K562 (cell line): ENCODE results near the gene SIRT3. TPM values are rescaled to one million over a fixed set of nuclear protein-coding genes. Genes with fewer than 3 reads are reported as not detected.

Source experiments
- FOXK2 ChIP-seq, 2 experiments: fragments of 450-650 bp; IDR thresholded peaks in 1 of 2; conservative IDR thresholded peaks in 1 of 2; 2 replicates each; pipeline ENCODE4 v1.6.1; 2016; ENCODE audit warnings: low read depth in 2 of 2, mild to moderate bottlenecking in 1 of 2
- HNRNPK ChIP-seq: fragments of 200-400 bp; formaldehyde crosslinking; IDR thresholded peaks from one replicate; pipeline ENCODE4 v1.6.1; 2018; ENCODE audit warnings: mild to moderate bottlenecking, low read depth, low read length; ENCODE audit not compliant: poor library complexity, severe bottlenecking
- MAZ ChIP-seq, 2 experiments: fragments of 450-650 bp in 1 of 2; sonication (generic) in 1 of 2; formaldehyde crosslinking; IDR thresholded peaks in 1 of 2; conservative IDR thresholded peaks in 1 of 2; 2 replicates each; pipeline versions ENCODE4 v1.4.0 to v1.5.0; 2020; ENCODE audit warnings: mild to moderate bottlenecking in 1 of 2, missing genetic modification reagents in 1 of 2
- NCOA1 ChIP-seq: fragments of 450-650 bp; IDR thresholded peaks from 2 replicates; pipeline ENCODE4 v1.6.1; 2016; ENCODE audit warnings: low read depth
- TSHZ1 ChIP-seq: fragments of 250-450 bp; sonication (Bioruptor Pico); IDR thresholded peaks from 2 replicates; pipeline ENCODE4 v1.4.0; 2020; ENCODE audit warnings: mild to moderate bottlenecking, moderate library complexity
- polyA plus RNA-seq, 8 experiments: library from polyadenylated mRNA; depleted of rRNA in 4 of 8; stranded (reverse) in 5 of 8; unstranded in 3 of 8; fragments of >200 nt; fragmentation: Nextera tagmentation in 2 of 8; fragmentation: Illumina TruSeq in 1 of 8; extraction: Ambion mirVana in 2 of 8; extraction: Trizol in 1 of 8; gene quantifications; 2 replicates each; pipeline versions ENCODE4 v1.2.1 to v1.2.3, GENCODE V29; 2011 to 2014; ENCODE audit warnings: inconsistent platforms in 1 of 8, missing spikeins in 1 of 8
- total RNA-seq, 7 experiments: library from RNA; depleted of rRNA in 6 of 7; stranded (reverse); fragments of >200 nt in 6 of 7; fragmentation: Illumina TruSeq in 2 of 7; extraction: Trizol in 2 of 7; gene quantifications; 2 replicates each; pipeline versions ENCODE4 v1.2.1 to v1.2.3, GENCODE V29; 2011 to 2021; ENCODE audit warnings: low replicate concordance in 1 of 7
- TF ChIP-seq, protein P1 (sequence below): fragments of 450-650 bp; IDR thresholded peaks from 2 replicates; pipeline ENCODE4 v1.6.1; 2016; ENCODE audit warnings: mild to moderate bottlenecking, moderate library complexity
- TF ChIP-seq, protein P2 (sequence below): sonication (generic); formaldehyde crosslinking; IDR thresholded peaks from 2 replicates; pipeline ENCODE4 v1.8.0; 2022; ENCODE audit warnings: mild to moderate bottlenecking, missing genetic modification reagents
- TF ChIP-seq, protein P3 (sequence below), 2 experiments: fragments of 450-650 bp in 1 of 2; sonication (generic) in 1 of 2; formaldehyde crosslinking; conservative IDR thresholded peaks; 2 replicates each; pipeline versions ENCODE4 v1.4.0 to v1.8.1; 2020 to 2022; ENCODE audit warnings: mild to moderate bottlenecking in 1 of 2, missing genetic modification reagents in 1 of 2

The SIRT3 gene
- total and polyA plus RNA-seq, 9 of the 15 experiments (the other 6 are each of a cell fraction or from before 2014, with no cell fraction given), result 1.9 to 27.5 (median 14.5) TPM

DNA sequence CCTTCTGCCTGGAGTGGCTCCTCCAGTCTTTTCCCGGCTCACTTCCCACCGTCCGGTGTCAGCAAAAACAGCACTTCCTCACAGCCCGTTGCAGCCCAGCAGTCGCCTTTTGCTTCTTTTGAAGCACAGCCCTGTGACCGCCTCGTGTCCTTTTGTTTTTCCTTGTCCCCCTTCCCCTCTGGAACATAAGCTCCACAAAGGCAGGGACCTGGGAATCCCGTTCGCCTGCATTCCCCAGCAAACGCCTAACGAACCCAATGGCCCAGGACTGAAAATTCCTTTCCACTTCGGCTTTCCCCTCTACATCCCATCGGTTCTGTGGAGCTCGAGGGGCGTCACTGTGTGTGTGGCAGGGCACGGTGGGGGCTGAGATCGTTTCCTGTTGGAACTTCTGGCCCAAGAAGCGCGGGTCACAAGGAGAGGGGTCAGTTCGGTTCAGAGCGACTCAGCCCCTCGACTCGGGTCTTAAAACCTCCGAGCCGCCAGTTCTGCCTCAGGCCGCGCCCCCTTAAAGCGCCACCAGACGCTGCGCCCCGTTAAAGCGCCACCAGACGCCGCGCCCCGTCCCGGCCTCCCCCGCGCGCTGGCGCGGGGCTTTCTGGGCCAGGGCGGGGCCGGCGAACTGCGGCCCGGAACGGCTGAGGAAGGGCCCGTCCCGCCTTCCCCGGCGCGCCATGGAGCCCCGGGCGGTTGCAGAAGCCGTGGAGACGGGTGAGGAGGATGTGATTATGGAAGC is 27.8 kb downstream of the SIRT3 start (continued):
- TF ChIP-seq, protein P1, sequence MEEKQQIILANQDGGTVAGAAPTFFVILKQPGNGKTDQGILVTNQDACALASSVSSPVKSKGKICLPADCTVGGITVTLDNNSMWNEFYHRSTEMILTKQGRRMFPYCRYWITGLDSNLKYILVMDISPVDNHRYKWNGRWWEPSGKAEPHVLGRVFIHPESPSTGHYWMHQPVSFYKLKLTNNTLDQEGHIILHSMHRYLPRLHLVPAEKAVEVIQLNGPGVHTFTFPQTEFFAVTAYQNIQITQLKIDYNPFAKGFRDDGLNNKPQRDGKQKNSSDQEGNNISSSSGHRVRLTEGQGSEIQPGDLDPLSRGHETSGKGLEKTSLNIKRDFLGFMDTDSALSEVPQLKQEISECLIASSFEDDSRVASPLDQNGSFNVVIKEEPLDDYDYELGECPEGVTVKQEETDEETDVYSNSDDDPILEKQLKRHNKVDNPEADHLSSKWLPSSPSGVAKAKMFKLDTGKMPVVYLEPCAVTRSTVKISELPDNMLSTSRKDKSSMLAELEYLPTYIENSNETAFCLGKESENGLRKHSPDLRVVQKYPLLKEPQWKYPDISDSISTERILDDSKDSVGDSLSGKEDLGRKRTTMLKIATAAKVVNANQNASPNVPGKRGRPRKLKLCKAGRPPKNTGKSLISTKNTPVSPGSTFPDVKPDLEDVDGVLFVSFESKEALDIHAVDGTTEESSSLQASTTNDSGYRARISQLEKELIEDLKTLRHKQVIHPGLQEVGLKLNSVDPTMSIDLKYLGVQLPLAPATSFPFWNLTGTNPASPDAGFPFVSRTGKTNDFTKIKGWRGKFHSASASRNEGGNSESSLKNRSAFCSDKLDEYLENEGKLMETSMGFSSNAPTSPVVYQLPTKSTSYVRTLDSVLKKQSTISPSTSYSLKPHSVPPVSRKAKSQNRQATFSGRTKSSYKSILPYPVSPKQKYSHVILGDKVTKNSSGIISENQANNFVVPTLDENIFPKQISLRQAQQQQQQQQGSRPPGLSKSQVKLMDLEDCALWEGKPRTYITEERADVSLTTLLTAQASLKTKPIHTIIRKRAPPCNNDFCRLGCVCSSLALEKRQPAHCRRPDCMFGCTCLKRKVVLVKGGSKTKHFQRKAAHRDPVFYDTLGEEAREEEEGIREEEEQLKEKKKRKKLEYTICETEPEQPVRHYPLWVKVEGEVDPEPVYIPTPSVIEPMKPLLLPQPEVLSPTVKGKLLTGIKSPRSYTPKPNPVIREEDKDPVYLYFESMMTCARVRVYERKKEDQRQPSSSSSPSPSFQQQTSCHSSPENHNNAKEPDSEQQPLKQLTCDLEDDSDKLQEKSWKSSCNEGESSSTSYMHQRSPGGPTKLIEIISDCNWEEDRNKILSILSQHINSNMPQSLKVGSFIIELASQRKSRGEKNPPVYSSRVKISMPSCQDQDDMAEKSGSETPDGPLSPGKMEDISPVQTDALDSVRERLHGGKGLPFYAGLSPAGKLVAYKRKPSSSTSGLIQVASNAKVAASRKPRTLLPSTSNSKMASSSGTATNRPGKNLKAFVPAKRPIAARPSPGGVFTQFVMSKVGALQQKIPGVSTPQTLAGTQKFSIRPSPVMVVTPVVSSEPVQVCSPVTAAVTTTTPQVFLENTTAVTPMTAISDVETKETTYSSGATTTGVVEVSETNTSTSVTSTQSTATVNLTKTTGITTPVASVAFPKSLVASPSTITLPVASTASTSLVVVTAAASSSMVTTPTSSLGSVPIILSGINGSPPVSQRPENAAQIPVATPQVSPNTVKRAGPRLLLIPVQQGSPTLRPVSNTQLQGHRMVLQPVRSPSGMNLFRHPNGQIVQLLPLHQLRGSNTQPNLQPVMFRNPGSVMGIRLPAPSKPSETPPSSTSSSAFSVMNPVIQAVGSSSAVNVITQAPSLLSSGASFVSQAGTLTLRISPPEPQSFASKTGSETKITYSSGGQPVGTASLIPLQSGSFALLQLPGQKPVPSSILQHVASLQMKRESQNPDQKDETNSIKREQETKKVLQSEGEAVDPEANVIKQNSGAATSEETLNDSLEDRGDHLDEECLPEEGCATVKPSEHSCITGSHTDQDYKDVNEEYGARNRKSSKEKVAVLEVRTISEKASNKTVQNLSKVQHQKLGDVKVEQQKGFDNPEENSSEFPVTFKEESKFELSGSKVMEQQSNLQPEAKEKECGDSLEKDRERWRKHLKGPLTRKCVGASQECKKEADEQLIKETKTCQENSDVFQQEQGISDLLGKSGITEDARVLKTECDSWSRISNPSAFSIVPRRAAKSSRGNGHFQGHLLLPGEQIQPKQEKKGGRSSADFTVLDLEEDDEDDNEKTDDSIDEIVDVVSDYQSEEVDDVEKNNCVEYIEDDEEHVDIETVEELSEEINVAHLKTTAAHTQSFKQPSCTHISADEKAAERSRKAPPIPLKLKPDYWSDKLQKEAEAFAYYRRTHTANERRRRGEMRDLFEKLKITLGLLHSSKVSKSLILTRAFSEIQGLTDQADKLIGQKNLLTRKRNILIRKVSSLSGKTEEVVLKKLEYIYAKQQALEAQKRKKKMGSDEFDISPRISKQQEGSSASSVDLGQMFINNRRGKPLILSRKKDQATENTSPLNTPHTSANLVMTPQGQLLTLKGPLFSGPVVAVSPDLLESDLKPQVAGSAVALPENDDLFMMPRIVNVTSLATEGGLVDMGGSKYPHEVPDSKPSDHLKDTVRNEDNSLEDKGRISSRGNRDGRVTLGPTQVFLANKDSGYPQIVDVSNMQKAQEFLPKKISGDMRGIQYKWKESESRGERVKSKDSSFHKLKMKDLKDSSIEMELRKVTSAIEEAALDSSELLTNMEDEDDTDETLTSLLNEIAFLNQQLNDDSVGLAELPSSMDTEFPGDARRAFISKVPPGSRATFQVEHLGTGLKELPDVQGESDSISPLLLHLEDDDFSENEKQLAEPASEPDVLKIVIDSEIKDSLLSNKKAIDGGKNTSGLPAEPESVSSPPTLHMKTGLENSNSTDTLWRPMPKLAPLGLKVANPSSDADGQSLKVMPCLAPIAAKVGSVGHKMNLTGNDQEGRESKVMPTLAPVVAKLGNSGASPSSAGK, result no peak
- TF ChIP-seq, protein P2, sequence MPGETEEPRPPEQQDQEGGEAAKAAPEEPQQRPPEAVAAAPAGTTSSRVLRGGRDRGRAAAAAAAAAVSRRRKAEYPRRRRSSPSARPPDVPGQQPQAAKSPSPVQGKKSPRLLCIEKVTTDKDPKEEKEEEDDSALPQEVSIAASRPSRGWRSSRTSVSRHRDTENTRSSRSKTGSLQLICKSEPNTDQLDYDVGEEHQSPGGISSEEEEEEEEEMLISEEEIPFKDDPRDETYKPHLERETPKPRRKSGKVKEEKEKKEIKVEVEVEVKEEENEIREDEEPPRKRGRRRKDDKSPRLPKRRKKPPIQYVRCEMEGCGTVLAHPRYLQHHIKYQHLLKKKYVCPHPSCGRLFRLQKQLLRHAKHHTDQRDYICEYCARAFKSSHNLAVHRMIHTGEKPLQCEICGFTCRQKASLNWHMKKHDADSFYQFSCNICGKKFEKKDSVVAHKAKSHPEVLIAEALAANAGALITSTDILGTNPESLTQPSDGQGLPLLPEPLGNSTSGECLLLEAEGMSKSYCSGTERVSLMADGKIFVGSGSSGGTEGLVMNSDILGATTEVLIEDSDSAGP, result peak; percentile 75; the same call in 1 of the 2 replicates
- TF ChIP-seq HNRNPK, result no peak
- TF ChIP-seq, protein P3, sequence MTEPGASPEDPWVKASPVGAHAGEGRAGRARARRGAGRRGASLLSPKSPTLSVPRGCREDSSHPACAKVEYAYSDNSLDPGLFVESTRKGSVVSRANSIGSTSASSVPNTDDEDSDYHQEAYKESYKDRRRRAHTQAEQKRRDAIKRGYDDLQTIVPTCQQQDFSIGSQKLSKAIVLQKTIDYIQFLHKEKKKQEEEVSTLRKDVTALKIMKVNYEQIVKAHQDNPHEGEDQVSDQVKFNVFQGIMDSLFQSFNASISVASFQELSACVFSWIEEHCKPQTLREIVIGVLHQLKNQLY (CRISPR knock-in tag; conservative IDR thresholded peaks at IDR 0.05), result no peak
- TF ChIP-seq NCOA1, result no peak
- TF ChIP-seq MAZ (CRISPR knock-in tag; conservative IDR thresholded peaks at IDR 0.05 in 1 of 2, IDR thresholded peaks at IDR 0.05 in 1 of 2), result peak; percentile 67 to 68; a peak in 2 of 4 replicates
- TF ChIP-seq FOXK2 (conservative IDR thresholded peaks at IDR 0.05 in 1 of 2, IDR thresholded peaks at IDR 0.05 in 1 of 2; ENCODE audit: low read depth in 2 of 2), result no peak
- TF ChIP-seq TSHZ1 (CRISPR knock-in tag), result no peak
